ENCODE measurements around the gene GAREM1. TPM values are rescaled to one million over a fixed set of nuclear protein-coding genes. Genes with fewer than 3 reads are reported as not detected.

GAREM1 gene
- total and polyA plus RNA-seq, 2 donors (not counting 1 experiment from before 2014, with no cell fraction given), result 0.92 to 1.5 TPM

GRCh38 chr18:32335228-32335627 lies 135.5 kb downstream of the GAREM1 start:
- H3K9me3 ChIP-seq (ENCODE audit: control insufficient read depth, insufficient read depth, low read depth, low read length), result no peaks in the 10 kb centered on the region
- H3K27me3 ChIP-seq (ENCODE audit: control insufficient read depth, insufficient read depth, low read length), result no peaks in the 10 kb centered on the region
- no peak overlapping the region for H3K4me3 ChIP-seq (replicated peaks in 1 of 4; ENCODE audit: control extremely low read depth in 1 of 4, insufficient read depth in 1 of 4, low read depth in 3 of 4, low read length in 4 of 4)
- H3K79me2 ChIP-seq (ENCODE audit: control insufficient read depth, insufficient read depth, low read length), result no peaks in the 10 kb centered on the region
- no peaks in the 10 kb centered on the region for H4K20me1 ChIP-seq (ENCODE audit: control insufficient read depth, extremely low read depth, insufficient read depth, low read length)
- DNase-seq (ENCODE audit: low read depth in 2 of 2), result no peak
- H3K36me3 ChIP-seq (ENCODE audit: control insufficient read depth, insufficient read depth, low read length), result no peaks in the 10 kb centered on the region
- no peak overlapping the region for H2AFZ ChIP-seq (ENCODE audit: low read length)
- TF ChIP-seq, protein P1, sequence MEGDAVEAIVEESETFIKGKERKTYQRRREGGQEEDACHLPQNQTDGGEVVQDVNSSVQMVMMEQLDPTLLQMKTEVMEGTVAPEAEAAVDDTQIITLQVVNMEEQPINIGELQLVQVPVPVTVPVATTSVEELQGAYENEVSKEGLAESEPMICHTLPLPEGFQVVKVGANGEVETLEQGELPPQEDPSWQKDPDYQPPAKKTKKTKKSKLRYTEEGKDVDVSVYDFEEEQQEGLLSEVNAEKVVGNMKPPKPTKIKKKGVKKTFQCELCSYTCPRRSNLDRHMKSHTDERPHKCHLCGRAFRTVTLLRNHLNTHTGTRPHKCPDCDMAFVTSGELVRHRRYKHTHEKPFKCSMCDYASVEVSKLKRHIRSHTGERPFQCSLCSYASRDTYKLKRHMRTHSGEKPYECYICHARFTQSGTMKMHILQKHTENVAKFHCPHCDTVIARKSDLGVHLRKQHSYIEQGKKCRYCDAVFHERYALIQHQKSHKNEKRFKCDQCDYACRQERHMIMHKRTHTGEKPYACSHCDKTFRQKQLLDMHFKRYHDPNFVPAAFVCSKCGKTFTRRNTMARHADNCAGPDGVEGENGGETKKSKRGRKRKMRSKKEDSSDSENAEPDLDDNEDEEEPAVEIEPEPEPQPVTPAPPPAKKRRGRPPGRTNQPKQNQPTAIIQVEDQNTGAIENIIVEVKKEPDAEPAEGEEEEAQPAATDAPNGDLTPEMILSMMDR (conservative IDR thresholded peaks at IDR 0.05 in 1 of 2, IDR thresholded peaks at IDR 0.05 in 1 of 2; ENCODE audit: low read depth in 1 of 2, low read length in 2 of 2), result no peak
- TF ChIP-seq EZH2 (IDR thresholded peaks at IDR 0.05; ENCODE audit: low read length, missing control alignments), result no peak
- no peak overlapping the region for H3K9ac ChIP-seq (ENCODE audit: insufficient read depth, low read length)
- H3K4me2 ChIP-seq (ENCODE audit: extremely low read depth, insufficient read depth, low read length), result no peak overlapping the region
- H3K4me1 ChIP-seq (ENCODE audit: control insufficient read depth, extremely low read depth, insufficient read depth, low read length), result no peaks in the 10 kb centered on the region
- H3K27ac ChIP-seq (ENCODE audit: insufficient read depth, low read length), result no peak overlapping the region

- Histone ChIP-seq H4K20me1 (ENCODE audit: control insufficient read depth, extremely low read depth, insufficient read depth, low read length) (no peaks in the 10 kb centered on the region), H3K9me3 (ENCODE audit: control insufficient read depth, insufficient read depth, low read depth, low read length) (no peaks in the 10 kb centered on the region), H3K79me2 (ENCODE audit: control insufficient read depth, insufficient read depth, low read length) (no peaks in the 10 kb centered on the region), H3K36me3 (ENCODE audit: control insufficient read depth, insufficient read depth, low read length) (no peaks in the 10 kb centered on the region), H3K9ac (ENCODE audit: insufficient read depth, low read length) (no peak overlapping the region), H3K27me3 (ENCODE audit: control insufficient read depth, insufficient read depth, low read length) (no peaks in the 10 kb centered on the region), H3K4me2 (ENCODE audit: extremely low read depth, insufficient read depth, low read length) (no peak overlapping the region), H3K27ac (ENCODE audit: insufficient read depth, low read length) (no peak overlapping the region), H2AFZ (ENCODE audit: low read length) (no peak overlapping the region), H3K4me3 (replicated peaks in 1 of 4; ENCODE audit: control extremely low read depth in 1 of 4, insufficient read depth in 1 of 4, low read depth in 3 of 4, low read length in 4 of 4) (no peak overlapping the region), H3K4me1 (ENCODE audit: control insufficient read depth, extremely low read depth, insufficient read depth, low read length) (no peaks in the 10 kb centered on the region)
- peak in 1 of 2 donors; percentile 20 for DNase-seq (ENCODE audit: low read depth in 2 of 2)
- TF ChIP-seq, protein P1 (conservative IDR thresholded peaks at IDR 0.05 in 1 of 2, IDR thresholded peaks at IDR 0.05 in 1 of 2; ENCODE audit: low read depth in 1 of 2, low read length in 2 of 2), result no peak
- no peak for TF ChIP-seq EZH2 (IDR thresholded peaks at IDR 0.05; ENCODE audit: low read length, missing control alignments)
Measured at GRCh38 chr18:32333781-32334180, 136.9 kb downstream of the GAREM1 start.

DNA sequence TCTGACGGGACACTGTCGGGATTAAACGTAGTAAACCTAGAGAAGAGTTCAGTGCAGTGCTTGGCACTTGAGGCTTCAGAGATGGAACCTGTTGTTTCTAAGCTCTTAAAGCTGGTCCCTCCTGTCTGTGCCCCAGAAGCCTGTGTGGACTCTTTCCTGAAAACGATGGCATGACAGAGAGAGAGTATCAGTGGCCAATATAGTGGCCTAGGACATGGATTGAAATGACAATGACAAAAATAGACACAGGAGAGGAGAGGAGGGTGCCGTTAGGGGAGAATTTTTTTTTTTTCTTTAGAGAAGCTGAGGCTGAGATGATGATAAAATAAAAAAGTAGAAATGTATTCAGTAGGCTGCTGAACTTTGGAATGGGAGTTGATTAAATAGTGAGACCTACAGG lies 138.0 kb downstream of the GAREM1 start:
- Histone ChIP-seq H3K79me2 (ENCODE audit: control insufficient read depth, insufficient read depth, low read length) (no peaks in the 10 kb centered on the region), H2AFZ (ENCODE audit: low read length) (no peak overlapping the region), H4K20me1 (ENCODE audit: control insufficient read depth, extremely low read depth, insufficient read depth, low read length) (no peaks in the 10 kb centered on the region), H3K4me1 (ENCODE audit: control insufficient read depth, extremely low read depth, insufficient read depth, low read length) (no peaks in the 10 kb centered on the region), H3K4me2 (ENCODE audit: extremely low read depth, insufficient read depth, low read length) (no peak overlapping the region), H3K27ac (ENCODE audit: insufficient read depth, low read length) (no peak overlapping the region), H3K9me3 (ENCODE audit: control insufficient read depth, insufficient read depth, low read depth, low read length) (no peaks in the 10 kb centered on the region), H3K27me3 (ENCODE audit: control insufficient read depth, insufficient read depth, low read length) (no peaks in the 10 kb centered on the region), H3K36me3 (ENCODE audit: control insufficient read depth, insufficient read depth, low read length) (no peaks in the 10 kb centered on the region), H3K4me3 (replicated peaks in 1 of 4; ENCODE audit: control extremely low read depth in 1 of 4, insufficient read depth in 1 of 4, low read depth in 3 of 4, low read length in 4 of 4) (no peak overlapping the region), H3K9ac (ENCODE audit: insufficient read depth, low read length) (no peak overlapping the region)
- DNase-seq (ENCODE audit: low read depth in 2 of 2), result no peak
- no peak for TF ChIP-seq EZH2 (IDR thresholded peaks at IDR 0.05; ENCODE audit: low read length, missing control alignments)
- TF ChIP-seq, protein P1 (conservative IDR thresholded peaks at IDR 0.05 in 1 of 2, IDR thresholded peaks at IDR 0.05 in 1 of 2; ENCODE audit: low read depth in 1 of 2, low read length in 2 of 2), result no peak
